ENCODE results near the gene FAM222B. TPM values are rescaled to one million over a fixed set of nuclear protein-coding genes. Genes with fewer than 3 reads are reported as not detected.
A peak's percentile ranks its signal among the peaks of the same experiment; 100 is the strongest.

FAM222B gene
- total RNA-seq, 6 donors from 2014 or later: 16.8 to 23.1 (median 20.1) TPM

GRCh38 chr17:28719021-28719433 is 123.6 kb downstream of the FAM222B start:
- Histone ChIP-seq H3K4me1 (peaks cover 45 to 75% (median 65%) of the 10 kb centered on the region in 4 donors), H3K36me3 (peaks cover 10 to 47% (median 32%) of the 10 kb centered on the region in 4 donors), H3K27me3 (no peaks in the 10 kb centered on the region), H3K4me3 (peak overlapping the region in 3 of 4 donors; percentile 70 to 96 (median 94)), H3K9me3 (no peaks in the 10 kb centered on the region), H3K27ac (peak overlapping the region; percentile 81 to 92 (median 88))
- TF ChIP-seq CTCF (IDR thresholded peaks at IDR 0.05) (no peak), POLR2A (IDR thresholded peaks at IDR 0.05) (no peak), POLR2AphosphoS5 (IDR thresholded peaks at IDR 0.05) (no peak), EP300 (IDR thresholded peaks at IDR 0.05) (no peak)
- 34 to 46% methylated on average over 18 of the region's 18 CpGs for WGBS, 2 donors
- ATAC-seq (ENCODE audit: low FRiP score in 2 of 2): peak in 1 of 2 donors; percentile 21
- no peak for DNase-seq

- H3K4me3 ChIP-seq: peak overlapping the region in 3 of 4 donors; percentile 43 to 71 (median 60)
- peaks cover 8 to 45% (median 29%) of the 10 kb centered on the region in 4 donors for H3K36me3 ChIP-seq
- H3K27me3 ChIP-seq: no peaks in the 10 kb centered on the region
- peak overlapping the region; percentile 81 to 92 (median 88) for H3K27ac ChIP-seq
- H3K4me1 ChIP-seq: peaks cover 45 to 69% (median 60%) of the 10 kb centered on the region in 4 donors
- no peak for TF ChIP-seq POLR2A (IDR thresholded peaks at IDR 0.05)
- WGBS, 2 donors: 51% methylated on average over 18 of the region's 18 CpGs
- no peak for ATAC-seq (ENCODE audit: low FRiP score in 2 of 2)
- no peaks in the 10 kb centered on the region for H3K9me3 ChIP-seq
- DNase-seq: no peak
These were observed 124.1 kb downstream of the FAM222B start for GRCh38 chr17:28718333-28719020.

- 9 to 30% methylated on average over 9 to 45 of the region's 60 CpGs for WGBS, 2 donors
- Histone ChIP-seq H3K27me3 (no peaks in the 10 kb centered on the region), H3K9me3 (no peaks in the 10 kb centered on the region), H3K27ac (peak within 1 kb of the TSS; percentile 81 to 92 (median 88)), H3K36me3 (peaks cover 1 to 38% (median 22%) of the 10 kb centered on the region in 4 donors), H3K4me1 (peaks cover 41 to 62% (median 53%) of the 10 kb centered on the region in 4 donors), H3K4me3 (peak within 1 kb of the TSS; percentile 18 to 71 (median 52))
- peak; percentile 83 to 92 for DNase-seq
- ATAC-seq (ENCODE audit: low FRiP score in 2 of 2): peak; percentile 70 to 72
- TF ChIP-seq POLR2A (IDR thresholded peaks at IDR 0.05) (peak in 2 of 4 donors; percentile 57 to 69), POLR2AphosphoS5 (IDR thresholded peaks at IDR 0.05) (peak; percentile 34 to 51), EP300 (IDR thresholded peaks at IDR 0.05) (no peak), CTCF (IDR thresholded peaks at IDR 0.05) (peak in 2 of 6 experiments; percentile 27 to 30)
These were observed 124.8 kb downstream of the FAM222B start, which contains the start of gene RAB34 for GRCh38 chr17:28717578-28718332. TSS of gene RAB34 (minus strand) at chr17:28717868. CDS start at chr17:28717266, 602 bp downstream.

- H3K27ac ChIP-seq: peak overlapping the region; percentile 81 to 92 (median 88)
- TF ChIP-seq POLR2A (IDR thresholded peaks at IDR 0.05) (peak in 1 of 4 donors; percentile 19), CTCF (IDR thresholded peaks at IDR 0.05) (no peak), EP300 (IDR thresholded peaks at IDR 0.05) (no peak), POLR2AphosphoS5 (IDR thresholded peaks at IDR 0.05) (no peak)
- ATAC-seq (ENCODE audit: low FRiP score in 2 of 2): peak in 1 of 2 donors; percentile 11
- peak; percentile 38 to 88 for DNase-seq
- no peaks in the 10 kb centered on the region for H3K9me3 ChIP-seq
- peak overlapping the region; percentile 18 to 71 (median 52) for H3K4me3 ChIP-seq
- 14 to 68% methylated on average over 6 to 30 of the region's 63 CpGs for WGBS, 2 donors
- H3K36me3 ChIP-seq: peaks cover 0 to 30% (median 14%) of the 10 kb centered on the region in 4 donors
- peaks cover 40 to 61% (median 52%) of the 10 kb centered on the region in 4 donors for H3K4me1 ChIP-seq
- no peaks in the 10 kb centered on the region for H3K27me3 ChIP-seq
These were observed 125.6 kb downstream of the FAM222B start for GRCh38 chr17:28716740-28717577.

All from upper lobe of left lung (tissue), 6 donors.